ENCODE results near the gene TMEFF2.

The TMEFF2 gene

GRCh38 chr2:192011196-192011595, 183.5 kb downstream of the TMEFF2 start:
- no peak for DNase-seq (ENCODE audit: low spot score)

- DNase-seq (ENCODE audit: low spot score): no peak
Observed at GRCh38 chr2:192010073-192010472, 184.7 kb downstream of the TMEFF2 start.

GRCh38 chr2:192007581-192008228, 187.0 kb downstream of the TMEFF2 start:
- DNase-seq (ENCODE audit: low spot score): peak; percentile 2

GRCh38 chr2:192005211-192005610, 189.5 kb downstream of the TMEFF2 start:
- no peak for DNase-seq (ENCODE audit: low spot score)

- DNase-seq (ENCODE audit: low spot score): no peak
Observed at GRCh38 chr2:192004188-192004963, 190.4 kb downstream of the TMEFF2 start.

- peak; percentile 2 for DNase-seq (ENCODE audit: low spot score)
Observed at GRCh38 chr2:192002418-192002817, 192.3 kb downstream of the TMEFF2 start.

GRCh38 chr2:192000196-192000980, 194.3 kb downstream of the TMEFF2 start:
- DNase-seq (ENCODE audit: low spot score): no peak

GRCh38 chr2:191999101-191999841, 195.5 kb downstream of the TMEFF2 start:
- no peak for DNase-seq (ENCODE audit: low spot score)

GRCh38 chr2:191995285-191995684, 199.4 kb downstream of the TMEFF2 start:
- DNase-seq (ENCODE audit: low spot score): peak; percentile 36

GRCh38 chr2:191994749-191995148, 200.0 kb downstream of the TMEFF2 start:
- no peak for DNase-seq (ENCODE audit: low spot score)

- no peak for DNase-seq (ENCODE audit: low spot score)
Observed at GRCh38 chr2:191991442-191991841, 203.3 kb downstream of the TMEFF2 start.

- DNase-seq (ENCODE audit: low spot score): no peak
Observed at GRCh38 chr2:191985740-191986139, 209.0 kb downstream of the TMEFF2 start.

- no peak for DNase-seq (ENCODE audit: low spot score)
Observed at GRCh38 chr2:191983591-191983990, 211.1 kb downstream of the TMEFF2 start.

- no peak for DNase-seq (ENCODE audit: low spot score)
Observed at GRCh38 chr2:191983186-191983585, 211.5 kb downstream of the TMEFF2 start.

- DNase-seq (ENCODE audit: low spot score): no peak
Observed at GRCh38 chr2:191981706-191982105, 213.0 kb downstream of the TMEFF2 start.

GRCh38 chr2:191980483-191980882, 214.2 kb downstream of the TMEFF2 start:
- DNase-seq (ENCODE audit: low spot score): no peak

- DNase-seq (ENCODE audit: low spot score): no peak
Observed at GRCh38 chr2:191979221-191979730, 215.5 kb downstream of the TMEFF2 start.

GRCh38 chr2:191977754-191978153, 217.0 kb downstream of the TMEFF2 start:
- DNase-seq (ENCODE audit: low spot score): no peak

GRCh38 chr2:191976436-191976835, 218.3 kb downstream of the TMEFF2 start:
- DNase-seq (ENCODE audit: low spot score): peak; percentile 54

- no peak for DNase-seq (ENCODE audit: low spot score)
Observed at GRCh38 chr2:191974676-191975075, 220.1 kb downstream of the TMEFF2 start.

GRCh38 chr2:191970867-191971266, 223.9 kb downstream of the TMEFF2 start:
- no peak for DNase-seq (ENCODE audit: low spot score)

GRCh38 chr2:191968120-191968519, 226.6 kb downstream of the TMEFF2 start:
- no peak for DNase-seq (ENCODE audit: low spot score)

Data from kidney tubule cell (primary cell).